Chondrocyte (in vitro differentiated cells): Measurements from ENCODE around the gene CTSF. TPM values are rescaled to one million over a fixed set of nuclear protein-coding genes. Genes with fewer than 3 reads are reported as not detected.

Source experiments
- DNase-seq: peaks from one replicate; pipeline ENCODE4 v3.0.0; 2021; ENCODE audit warnings: mixed read lengths, low spot score
- H3K27ac Mint-ChIP-seq: one replicate; pipeline ENCODE4 v1.8.0; 2021; ENCODE audit warnings: mild to moderate bottlenecking, moderate library complexity, mixed read lengths; ENCODE audit not compliant: unreplicated experiment
- H3K27me3 Mint-ChIP-seq: 2 replicates; pipeline ENCODE4 v1.8.0; 2021; ENCODE audit warnings: low read depth, mixed read lengths
- H3K36me3 Mint-ChIP-seq: 2 replicates; pipeline ENCODE4 v1.8.0; 2021; ENCODE audit warnings: low read depth, mixed read lengths
- H3K4me1 Mint-ChIP-seq: 2 replicates; pipeline ENCODE4 v1.8.0; 2021; ENCODE audit warnings: low read depth, mild to moderate bottlenecking, mixed read lengths
- H3K4me3 Mint-ChIP-seq: one replicate; pipeline ENCODE4 v1.8.0; 2021; ENCODE audit warnings: mild to moderate bottlenecking, moderate library complexity, mixed read lengths; ENCODE audit not compliant: unreplicated experiment
- H3K9me3 Mint-ChIP-seq: 2 replicates; pipeline ENCODE4 v1.8.0; 2021; ENCODE audit warnings: low read depth, mixed read lengths
- total RNA-seq: library from RNA; stranded (reverse); gene quantifications from 3 replicates; pipeline ENCODE4 v1.2.1, GENCODE V29; 2021
- TF ChIP-seq, protein P1 (sequence below): fragments of 200-600 bp; sonication (generic); IDR thresholded peaks from 2 replicates; pipeline ENCODE4 v1.5.0; 2021; ENCODE audit warnings: antibody characterized with exemption, mild to moderate bottlenecking, moderate library complexity

CTSF gene
- total RNA-seq, 1 donor from 2014 or later: not detected

DNA sequence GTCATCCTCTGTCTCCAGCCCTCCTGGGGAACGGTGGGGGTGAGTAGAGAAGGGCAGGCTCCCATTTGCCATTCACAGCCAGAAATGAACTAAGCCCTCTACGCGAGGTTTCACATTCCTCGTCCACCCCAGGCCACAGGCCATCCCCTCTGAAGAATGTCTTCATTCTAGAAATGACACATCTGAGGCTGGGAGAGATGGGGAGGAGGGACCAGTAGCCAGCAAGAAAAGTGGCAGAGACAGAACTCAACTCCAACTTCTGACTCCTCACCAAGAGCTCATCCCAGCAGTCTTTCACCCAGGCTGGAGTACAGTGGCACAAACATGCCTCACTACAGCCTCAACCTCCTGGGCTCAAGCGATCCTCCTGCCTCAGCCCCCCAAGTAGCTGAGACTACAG is 3.4 kb downstream of the CTSF start:
- Mint-ChIP-seq H3K4me1 (peaks cover 2% of the 10 kb centered on the region), H3K36me3 (no peaks in the 10 kb centered on the region), H3K27me3 (peaks cover 2% of the 10 kb centered on the region), H3K27ac (no peak overlapping the region), H3K9me3 (no peaks in the 10 kb centered on the region), H3K4me3 (no peak overlapping the region)
- TF ChIP-seq, protein P1, sequence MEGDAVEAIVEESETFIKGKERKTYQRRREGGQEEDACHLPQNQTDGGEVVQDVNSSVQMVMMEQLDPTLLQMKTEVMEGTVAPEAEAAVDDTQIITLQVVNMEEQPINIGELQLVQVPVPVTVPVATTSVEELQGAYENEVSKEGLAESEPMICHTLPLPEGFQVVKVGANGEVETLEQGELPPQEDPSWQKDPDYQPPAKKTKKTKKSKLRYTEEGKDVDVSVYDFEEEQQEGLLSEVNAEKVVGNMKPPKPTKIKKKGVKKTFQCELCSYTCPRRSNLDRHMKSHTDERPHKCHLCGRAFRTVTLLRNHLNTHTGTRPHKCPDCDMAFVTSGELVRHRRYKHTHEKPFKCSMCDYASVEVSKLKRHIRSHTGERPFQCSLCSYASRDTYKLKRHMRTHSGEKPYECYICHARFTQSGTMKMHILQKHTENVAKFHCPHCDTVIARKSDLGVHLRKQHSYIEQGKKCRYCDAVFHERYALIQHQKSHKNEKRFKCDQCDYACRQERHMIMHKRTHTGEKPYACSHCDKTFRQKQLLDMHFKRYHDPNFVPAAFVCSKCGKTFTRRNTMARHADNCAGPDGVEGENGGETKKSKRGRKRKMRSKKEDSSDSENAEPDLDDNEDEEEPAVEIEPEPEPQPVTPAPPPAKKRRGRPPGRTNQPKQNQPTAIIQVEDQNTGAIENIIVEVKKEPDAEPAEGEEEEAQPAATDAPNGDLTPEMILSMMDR: no peak
- no peak for DNase-seq

DNA sequence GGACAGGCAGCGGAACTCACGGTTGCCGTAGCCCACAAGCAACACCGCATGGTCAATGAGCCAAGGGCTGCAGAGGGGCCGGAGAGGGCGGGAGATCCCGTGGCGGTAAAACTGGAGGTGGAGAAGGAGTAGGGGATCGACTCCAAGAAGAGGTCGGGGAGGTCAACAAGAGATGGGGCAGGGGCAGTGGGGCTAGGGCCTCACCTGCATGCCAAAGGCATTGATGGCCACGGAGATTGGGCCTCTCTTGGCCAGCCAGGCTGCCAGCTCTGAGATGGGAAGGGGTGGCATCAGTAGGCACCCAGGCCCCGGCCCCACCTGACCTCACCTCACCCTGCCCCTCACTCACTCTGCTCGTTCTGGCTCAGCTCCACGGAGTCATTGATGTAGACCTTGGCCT is 3.9 kb downstream of the CTSF start:
- Mint-ChIP-seq H3K27ac (no peak overlapping the region), H3K4me3 (no peak overlapping the region), H3K27me3 (peaks cover 2% of the 10 kb centered on the region), H3K4me1 (no peaks in the 10 kb centered on the region), H3K9me3 (no peaks in the 10 kb centered on the region), H3K36me3 (no peaks in the 10 kb centered on the region)
- DNase-seq: no peak
- TF ChIP-seq, protein P1: no peak

DNA sequence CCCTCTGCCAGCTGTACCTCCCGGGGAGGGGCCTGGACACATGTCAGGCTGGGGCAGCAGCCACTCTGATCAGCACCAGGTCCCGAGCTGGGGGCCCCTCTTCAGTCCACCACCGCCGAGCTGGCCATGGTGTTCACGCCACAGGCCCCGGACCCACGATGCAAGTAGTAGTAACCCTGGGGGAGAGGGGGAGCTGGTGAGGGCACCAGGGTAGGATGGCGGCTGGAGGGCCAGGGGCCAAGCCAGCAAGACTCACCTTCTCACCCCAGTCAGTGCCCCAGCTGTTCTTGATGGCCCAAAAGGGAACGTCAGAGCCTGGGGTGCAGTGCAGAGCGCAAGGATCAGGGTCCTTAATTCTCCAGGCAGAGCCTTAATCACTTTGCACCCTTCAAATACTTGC is 4.6 kb downstream of the CTSF start:
- no peak overlapping the region for H3K27ac Mint-ChIP-seq
- H3K36me3 Mint-ChIP-seq: no peaks in the 10 kb centered on the region
- peaks cover 2% of the 10 kb centered on the region for H3K27me3 Mint-ChIP-seq

DNA sequence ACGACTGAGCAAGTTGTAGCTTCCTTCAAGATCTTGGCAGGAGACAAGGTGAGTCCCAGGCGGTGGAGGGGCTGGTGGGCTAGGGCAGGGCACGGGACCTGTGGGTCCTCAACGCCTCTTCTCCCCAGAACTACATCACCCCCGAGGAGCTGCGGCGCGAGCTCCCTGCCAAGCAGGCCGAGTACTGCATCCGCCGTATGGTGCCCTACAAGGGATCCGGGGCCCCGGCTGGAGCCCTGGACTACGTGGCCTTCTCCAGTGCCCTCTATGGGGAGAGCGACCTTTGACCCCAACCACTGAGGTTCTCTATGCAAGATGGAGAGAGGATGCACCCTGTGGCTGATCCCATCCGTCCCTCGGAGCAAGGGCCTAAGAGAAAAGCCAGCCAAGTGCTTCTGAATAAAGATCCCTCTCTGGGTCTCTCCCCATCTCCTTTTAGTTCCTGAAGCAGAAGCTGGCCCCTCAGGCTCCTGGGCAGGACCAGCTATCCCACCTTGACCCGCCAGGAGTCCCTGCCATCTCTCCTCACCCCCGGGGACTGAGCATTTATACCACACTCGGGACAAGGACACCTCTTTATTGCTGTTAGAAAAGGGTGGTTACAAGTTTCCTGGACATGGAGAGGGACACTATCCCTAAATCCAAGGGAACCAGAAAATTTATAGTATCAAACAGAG is 5.4 kb downstream of the CTSF start:
- Mint-ChIP-seq H3K36me3 (no peaks in the 10 kb centered on the region), H3K9me3 (no peaks in the 10 kb centered on the region), H3K27me3 (peaks cover 2% of the 10 kb centered on the region), H3K4me3 (no peak overlapping the region), H3K27ac (no peak overlapping the region), H3K4me1 (no peaks in the 10 kb centered on the region)
- TF ChIP-seq, protein P1: no peak
- no peak for DNase-seq

More for the DNA sequence above, 4.6 kb downstream of the CTSF start:
- Mint-ChIP-seq H3K9me3 (no peaks in the 10 kb centered on the region), H3K4me3 (no peak overlapping the region), H3K4me1 (no peaks in the 10 kb centered on the region)
- TF ChIP-seq, protein P1: no peak
- no peak for DNase-seq

DNA sequence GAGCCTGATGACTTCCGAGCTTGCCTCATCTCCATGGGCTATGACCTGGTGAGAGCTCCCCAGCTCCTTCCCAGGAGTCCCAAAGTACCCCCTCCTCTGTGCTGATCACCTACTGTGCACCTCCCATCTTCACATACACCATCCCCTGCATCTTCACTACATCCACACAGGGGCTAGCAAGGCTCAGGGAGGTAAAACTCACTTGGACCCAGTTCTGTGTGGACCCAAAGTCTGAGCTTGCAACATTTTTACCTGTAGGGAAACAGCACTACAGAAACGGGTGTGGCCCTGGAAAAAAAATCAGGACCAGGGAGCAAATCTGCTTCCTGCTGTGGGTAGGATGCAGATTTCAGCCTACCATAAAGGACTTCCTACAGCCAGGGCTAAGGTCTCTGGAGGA is 6.1 kb downstream of the CTSF start:
- Mint-ChIP-seq H3K4me3 (no peak overlapping the region), H3K36me3 (no peaks in the 10 kb centered on the region), H3K27ac (no peak overlapping the region), H3K27me3 (peaks cover 2% of the 10 kb centered on the region), H3K9me3 (no peaks in the 10 kb centered on the region), H3K4me1 (no peaks in the 10 kb centered on the region)
- no peak for DNase-seq
- TF ChIP-seq, protein P1: no peak
